Activated CD4-positive, alpha-beta T cell treated with anti-CD3 and anti-CD28 coated beads, Interleukin-2, amount 50 U/mL, for 16 hours (primary cell): Measurements from ENCODE around the gene SFSWAP.
"Not testable (repeated sequence)": the region's sequence is repeated elsewhere in the genome, so short reads cannot be mapped to it uniquely, and the experiment has no call there.

Experiments
- DNase-seq: peaks from one replicate; pipeline ENCODE4 v3.0.0-alpha.2; 2020

Gene SFSWAP

GRCh38 chr12:131737150-131737827 lies 26.4 kb downstream of the SFSWAP start:
- DNase-seq = no peak

GRCh38 chr12:131738196-131738595 lies 27.3 kb downstream of the SFSWAP start:
- no peak for DNase-seq

GRCh38 chr12:131740626-131741025 lies 29.7 kb downstream of the SFSWAP start:
- DNase-seq = no peak

DNA sequence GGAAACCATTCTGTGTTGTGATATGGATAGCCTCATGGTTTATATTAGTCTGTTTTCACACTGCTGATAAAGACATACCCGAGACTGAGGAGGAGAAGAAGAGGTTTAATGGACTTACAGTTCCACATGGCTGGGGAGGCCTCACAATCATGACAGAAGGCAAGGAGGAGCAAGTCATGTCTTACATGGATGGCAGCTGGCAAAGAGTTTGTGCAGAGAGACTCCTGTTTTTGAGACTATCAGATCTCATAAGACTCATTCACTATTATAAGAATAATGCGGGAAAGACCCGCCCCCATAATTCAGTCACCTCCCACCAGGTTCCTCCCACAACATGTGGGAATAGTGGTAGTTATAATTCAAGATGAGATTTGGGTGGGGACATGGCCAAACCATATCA lies 31.9 kb downstream of the SFSWAP start:
- not testable (repeated sequence) for DNase-seq

- not testable (repeated sequence) for DNase-seq
These were observed 32.5 kb downstream of the SFSWAP start for GRCh38 chr12:131743410-131743809.

DNA sequence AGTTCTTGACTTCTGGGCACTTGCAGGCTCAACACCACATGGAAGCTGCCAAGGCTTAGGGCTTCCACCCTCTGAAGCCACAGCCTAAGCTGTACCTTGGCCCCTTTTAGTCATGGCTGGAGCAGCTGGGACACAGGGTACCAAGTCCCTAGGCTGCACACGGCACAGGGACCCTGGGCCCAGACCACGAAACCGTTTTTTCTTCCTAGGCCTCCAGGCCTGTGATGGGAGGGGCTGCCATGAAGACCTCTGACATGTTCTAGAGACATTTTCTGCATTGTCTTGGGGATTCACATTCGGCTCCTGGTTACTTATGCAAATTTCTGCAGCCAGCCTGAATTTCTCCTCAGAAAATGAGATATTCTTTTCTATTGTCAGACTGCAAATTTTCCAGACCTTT lies 33.0 kb downstream of the SFSWAP start:
- DNase-seq = not testable (repeated sequence)

GRCh38 chr12:131744675-131745074 lies 33.8 kb downstream of the SFSWAP start:
- not testable (repeated sequence) for DNase-seq

- no peak for DNase-seq
These were observed 34.8 kb downstream of the SFSWAP start for GRCh38 chr12:131745706-131746105.

DNA sequence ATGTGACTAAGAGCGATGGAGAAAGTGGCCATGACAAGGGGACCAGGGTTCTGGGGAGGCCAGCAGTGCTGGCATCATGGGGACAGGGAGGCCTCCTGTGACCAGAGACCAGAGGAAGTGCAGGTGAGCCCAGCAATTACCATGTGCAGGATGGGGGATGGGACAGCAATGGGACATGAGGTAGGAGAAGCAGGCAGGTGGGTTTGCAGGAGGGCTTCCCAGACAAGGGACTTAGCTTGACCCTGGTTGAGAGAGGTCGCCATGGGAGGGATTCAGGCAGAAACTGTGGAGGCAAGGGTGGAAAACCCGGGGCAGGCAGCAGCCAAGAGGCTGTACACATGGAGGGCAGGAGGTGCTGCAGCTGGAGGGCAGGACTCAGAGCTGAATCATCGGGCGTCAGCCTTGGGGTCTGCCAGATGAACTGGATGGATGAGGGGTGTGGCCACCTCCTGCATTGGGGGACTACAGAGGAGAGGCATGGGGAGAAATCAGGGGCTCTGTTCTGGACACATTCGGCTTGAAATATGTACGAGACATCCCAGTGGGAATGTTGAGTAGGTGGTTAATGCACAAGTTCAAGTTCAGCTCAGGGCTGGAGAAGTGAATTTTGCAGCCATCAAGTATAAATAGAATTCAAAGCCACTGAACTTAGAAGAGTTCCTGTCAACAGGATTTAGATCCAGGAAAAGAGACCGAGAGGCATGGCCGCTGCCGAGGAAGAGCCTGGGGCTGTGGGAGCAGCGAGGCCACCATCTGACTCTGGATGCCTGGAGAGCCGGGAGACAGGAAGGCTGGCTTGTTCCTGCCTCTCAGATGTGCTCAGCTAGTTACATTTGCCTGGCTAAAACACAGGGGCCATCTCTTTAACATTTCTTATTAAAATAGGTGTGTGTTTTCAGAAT lies 36.6 kb downstream of the SFSWAP start:
- no peak for DNase-seq

- no peak for DNase-seq
These were observed 38.9 kb downstream of the SFSWAP start for GRCh38 chr12:131749618-131750315.

GRCh38 chr12:131751335-131751734 lies 40.4 kb downstream of the SFSWAP start:
- DNase-seq = no peak

DNA sequence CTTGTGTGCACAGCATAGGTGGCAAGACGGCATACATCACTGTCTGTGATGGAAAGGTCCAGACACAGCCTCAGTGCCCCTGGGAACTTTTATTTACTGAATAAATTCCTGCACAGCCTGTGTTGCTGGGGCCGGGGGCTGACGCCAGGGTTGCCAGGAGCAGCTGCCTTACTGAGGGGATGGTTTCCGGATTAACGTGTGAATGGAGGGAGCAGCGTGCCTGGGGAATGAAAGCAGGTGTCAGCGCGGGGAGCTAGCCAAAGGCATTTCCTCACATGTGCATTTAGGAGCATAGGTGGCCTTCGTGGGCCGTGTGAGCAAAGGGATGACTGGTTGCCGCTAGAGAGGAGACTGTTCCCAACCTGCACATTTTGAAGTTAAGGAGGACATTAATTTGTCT lies 41.6 kb downstream of the SFSWAP start:
- no peak for DNase-seq

DNA sequence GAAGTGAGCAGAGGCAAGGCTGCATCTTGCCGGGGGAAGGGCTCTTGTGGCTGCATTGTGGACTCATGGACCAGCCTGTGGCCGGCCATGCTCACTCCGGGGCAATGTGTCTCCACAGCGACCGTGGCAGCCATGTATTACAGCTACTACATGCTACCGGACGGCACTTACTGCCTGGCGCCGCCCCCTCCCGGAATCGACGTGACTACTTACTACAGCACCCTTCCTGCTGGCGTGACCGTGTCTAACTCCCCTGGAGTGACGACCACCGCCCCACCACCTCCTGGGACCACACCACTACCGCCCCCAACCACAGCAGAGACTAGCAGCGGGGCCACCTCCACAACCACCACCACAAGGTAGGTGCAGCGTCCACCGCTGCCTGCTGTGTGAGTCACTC lies 42.1 kb downstream of the SFSWAP start:
- DNase-seq = no peak

- DNase-seq = no peak
These were observed 42.9 kb downstream of the SFSWAP start for GRCh38 chr12:131753757-131754156.

- no peak for DNase-seq
These were observed 43.3 kb downstream of the SFSWAP start for GRCh38 chr12:131754184-131754583.

DNA sequence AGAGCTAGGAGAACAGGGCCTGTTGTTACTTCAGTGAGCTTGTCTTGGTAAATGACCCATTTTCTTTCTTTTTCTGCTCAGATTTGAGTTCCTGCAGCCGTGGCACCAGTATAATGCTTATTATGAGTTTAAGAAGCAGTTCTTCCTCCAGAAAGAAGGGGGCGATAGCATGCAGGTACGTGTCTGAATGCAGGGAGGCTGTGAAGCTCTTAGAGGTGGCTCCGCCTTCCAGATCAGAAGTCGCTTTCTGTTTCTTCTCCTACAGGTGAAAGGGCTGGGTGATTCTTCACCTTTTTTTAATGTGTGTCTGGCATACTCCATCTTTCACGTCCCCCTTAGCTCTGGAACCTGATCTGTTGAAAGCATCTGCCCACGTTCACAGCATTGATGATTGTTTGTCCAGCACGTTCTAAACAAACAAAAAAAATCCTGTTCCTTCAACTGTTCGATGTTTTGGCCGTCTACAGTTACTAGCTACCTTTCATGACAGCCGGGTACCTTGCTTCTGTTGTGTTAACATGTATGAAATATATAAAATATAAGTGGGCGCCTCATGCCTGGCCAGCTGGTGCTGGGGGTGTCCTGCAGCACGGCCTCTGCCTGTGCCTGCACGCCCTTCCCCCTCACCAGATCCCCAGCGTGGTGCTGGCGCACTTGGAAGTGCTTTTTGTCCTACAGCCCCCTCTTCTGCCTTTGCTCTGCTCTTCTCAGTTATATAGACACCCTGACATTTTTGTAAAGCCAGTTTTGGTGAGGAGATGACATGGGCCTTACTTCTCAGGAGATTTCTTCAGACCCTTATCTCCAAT lies 44.6 kb downstream of the SFSWAP start:
- DNase-seq = peak; percentile 48

GRCh38 chr12:131756441-131756840 lies 45.6 kb downstream of the SFSWAP start:
- no peak for DNase-seq

- no peak for DNase-seq
These were observed 46.2 kb downstream of the SFSWAP start for GRCh38 chr12:131757111-131757510.

GRCh38 chr12:131758016-131758739 lies 47.3 kb downstream of the SFSWAP start:
- DNase-seq = no peak

DNA sequence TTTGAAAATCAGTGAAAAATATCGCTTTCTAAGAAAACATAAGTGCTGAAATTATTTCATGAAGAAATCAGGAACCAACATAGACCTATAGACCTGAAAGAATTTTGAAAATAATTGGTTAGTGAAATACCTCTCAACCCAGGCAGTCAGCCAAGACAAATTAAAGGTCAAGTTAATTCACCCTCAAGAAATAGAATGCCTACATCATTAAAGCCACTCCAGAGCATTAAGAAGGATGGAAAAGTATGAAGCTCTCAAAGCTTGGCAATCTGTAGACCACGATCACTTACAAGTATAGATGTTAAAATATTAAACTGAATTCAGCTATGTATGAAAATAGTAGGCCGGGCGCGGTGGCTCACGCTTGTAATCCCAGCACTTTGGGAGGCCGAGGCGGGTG lies 48.3 kb downstream of the SFSWAP start:
- no peak for DNase-seq

DNA sequence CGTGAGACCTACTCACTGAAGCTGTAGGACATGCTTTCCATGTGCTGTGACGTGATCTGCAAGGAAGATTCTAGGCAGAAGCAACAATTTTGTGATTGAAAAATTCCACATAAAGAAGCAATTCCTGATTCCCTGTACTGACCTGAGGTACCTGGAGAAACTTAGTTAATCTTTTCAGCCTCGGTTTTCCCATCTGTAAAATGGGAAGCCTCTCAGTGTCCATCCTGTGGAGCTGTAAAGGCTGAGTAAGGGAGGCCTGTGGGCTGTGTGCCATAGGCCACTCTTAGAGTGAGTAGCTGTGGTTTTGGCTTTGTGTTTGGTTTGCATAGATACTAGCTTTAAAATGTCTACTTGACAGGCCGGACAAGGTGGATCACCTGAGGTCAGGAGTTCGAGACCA lies 50.7 kb downstream of the SFSWAP start:
- no peak for DNase-seq

GRCh38 chr12:131764738-131765137 lies 53.8 kb downstream of the SFSWAP start:
- DNase-seq = no peak
